ENCODE data around the gene ZNF205. TPM values are rescaled to one million over a fixed set of nuclear protein-coding genes. Genes with fewer than 3 reads are reported as not detected.

The ZNF205 gene
- total and polyA plus RNA-seq, 2 of the 4 experiments (the other 2 are of a cell fraction) = 8.2 to 12.7 TPM

DNA sequence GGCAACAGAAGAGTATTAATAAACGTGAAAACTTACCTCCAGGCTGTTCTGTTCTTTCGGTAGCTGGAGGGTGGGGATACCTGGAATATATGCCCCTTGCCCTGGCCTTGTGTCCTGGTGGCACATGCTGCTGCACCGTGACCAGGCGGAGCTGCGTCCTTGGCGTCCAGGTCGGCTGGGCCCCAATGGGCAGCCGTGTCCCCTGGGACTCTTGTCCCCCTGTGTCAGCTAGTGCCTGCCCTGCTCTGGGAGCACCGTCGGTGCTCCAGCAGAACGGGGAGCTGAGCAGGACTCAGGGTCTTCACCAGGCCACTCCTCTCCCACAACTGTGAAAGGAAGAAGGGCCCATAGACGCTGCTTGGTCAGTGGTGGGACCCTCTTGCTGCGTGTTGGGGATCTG, 30.4 kb downstream of the ZNF205 start:
- Histone ChIP-seq H2BK5ac (ENCODE audit: low read depth, low read length, poor library complexity, severe bottlenecking) (no peak overlapping the region), H3K4ac (ENCODE audit: low read depth, low read length) (no peak overlapping the region), H2BK120ac (ENCODE audit: low read depth, low read length) (no peak overlapping the region), H2AK9ac (replicated peaks; ENCODE audit: low read depth, low read length, poor library complexity) (no peak overlapping the region), H2AK5ac (ENCODE audit: low read depth, low read length) (no peak overlapping the region), H3K9ac (ENCODE audit: low read depth, low read length) (no peak overlapping the region), H4K20me1 (ENCODE audit: insufficient read depth, low read length) (no peaks in the 10 kb centered on the region), H2AFZ (replicated peaks; ENCODE audit: low read length, poor library complexity) (no peak overlapping the region), H3K27me3 (ENCODE audit: control insufficient read depth, insufficient read depth, low read length) (no peaks in the 10 kb centered on the region), H3K4me1 (ENCODE audit: control insufficient read depth, insufficient read depth, low read length) (peaks cover 3% of the 10 kb centered on the region), H3K18ac (ENCODE audit: low read depth, low read length) (no peak overlapping the region), H3K4me3 (ENCODE audit: insufficient read depth, low read depth, low read length) (no peak overlapping the region), H3K4me2 (ENCODE audit: low read depth, low read length) (no peak overlapping the region), H2BK20ac (ENCODE audit: low read depth, low read length) (no peak overlapping the region), H3K14ac (replicated peaks; ENCODE audit: low read depth, low read length) (no peak overlapping the region), H3K56ac (ENCODE audit: extremely low read depth, insufficient read depth, low read length) (no peak overlapping the region), H3K36me3 (ENCODE audit: control insufficient read depth, insufficient read depth, low read length) (peaks cover 19% of the 10 kb centered on the region), H3K9me1 (ENCODE audit: insufficient read depth, low read length) (0 out of 2 replicates have a peak, but pooled peaks cover 3% of the 10 kb centered on the region), H3K23ac (ENCODE audit: low read depth, low read length) (no peak overlapping the region), H3K79me1 (ENCODE audit: low read depth in 1 of 2, low read length in 2 of 2) (peaks cover 6 to 7% of the 10 kb centered on the region in 2 experiments; a peak in 3 of 4 replicates), H4K5ac (ENCODE audit: low read depth, low read length) (no peak overlapping the region), H3K27ac (ENCODE audit: insufficient read depth, low read length) (no peak overlapping the region), H4K91ac (ENCODE audit: insufficient read depth, low read depth, low read length) (no peak overlapping the region), H3K9me3 (ENCODE audit: control insufficient read depth, insufficient read depth, low read length) (no peaks in the 10 kb centered on the region), H2BK15ac (ENCODE audit: low read depth, low read length) (no peak overlapping the region), H4K8ac (ENCODE audit: low read depth in 2 of 2, low read length in 2 of 2) (no peak overlapping the region)
- dilution Hi-C loops (cut with HindIII; ENCODE audit: low sequenced_read_pairs, unreplicated experiment) = no loop called here
- DNase-seq (no peak), ATAC-seq (ENCODE audit: low read depth) (no peak)
- intact Hi-C loops (cut with micrococcal nuclease) = no loop called here
- in situ Hi-C loops (cut with MboI; ENCODE audit: low sequenced_read_pairs) = no loop called here
- TF ChIP-seq POLR2A (IDR thresholded peaks at IDR 0.05; ENCODE audit: low read depth, low read length) (no peak), MXI1 (IDR thresholded peaks at IDR 0.05; ENCODE audit: borderline replicate concordance, low read depth, low read length) (no peak), SMC3 (IDR thresholded peaks at IDR 0.05; ENCODE audit: low read depth, low read length) (no peak), BHLHE40 (IDR thresholded peaks at IDR 0.05; ENCODE audit: low read depth, low read length) (no peak), RAD21 (IDR thresholded peaks at IDR 0.05; ENCODE audit: low read length) (no peak), CHD1 (IDR thresholded peaks at IDR 0.05; ENCODE audit: low read depth, low read length) (no peak), RFX5 (IDR thresholded peaks at IDR 0.05; ENCODE audit: low read depth, low read length) (no peak), MAZ (IDR thresholded peaks at IDR 0.05; ENCODE audit: borderline replicate concordance, low read depth, low read length) (no peak), RCOR1 (IDR thresholded peaks at IDR 0.05; ENCODE audit: insufficient replicate concordance, low read length) (no peak), NFE2L2 (IDR thresholded peaks at IDR 0.05; ENCODE audit: low read depth, low read length) (no peak), CEBPB (IDR thresholded peaks at IDR 0.05; ENCODE audit: low read depth, low read length) (no peak), FOS (IDR thresholded peaks at IDR 0.05; ENCODE audit: low read depth, low read length) (no peak)
- TF ChIP-seq, protein P1, sequence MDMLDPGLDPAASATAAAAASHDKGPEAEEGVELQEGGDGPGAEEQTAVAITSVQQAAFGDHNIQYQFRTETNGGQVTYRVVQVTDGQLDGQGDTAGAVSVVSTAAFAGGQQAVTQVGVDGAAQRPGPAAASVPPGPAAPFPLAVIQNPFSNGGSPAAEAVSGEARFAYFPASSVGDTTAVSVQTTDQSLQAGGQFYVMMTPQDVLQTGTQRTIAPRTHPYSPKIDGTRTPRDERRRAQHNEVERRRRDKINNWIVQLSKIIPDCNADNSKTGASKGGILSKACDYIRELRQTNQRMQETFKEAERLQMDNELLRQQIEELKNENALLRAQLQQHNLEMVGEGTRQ (IDR thresholded peaks at IDR 0.05; ENCODE audit: low read depth, low read length) = no peak
- TF ChIP-seq, protein P2, sequence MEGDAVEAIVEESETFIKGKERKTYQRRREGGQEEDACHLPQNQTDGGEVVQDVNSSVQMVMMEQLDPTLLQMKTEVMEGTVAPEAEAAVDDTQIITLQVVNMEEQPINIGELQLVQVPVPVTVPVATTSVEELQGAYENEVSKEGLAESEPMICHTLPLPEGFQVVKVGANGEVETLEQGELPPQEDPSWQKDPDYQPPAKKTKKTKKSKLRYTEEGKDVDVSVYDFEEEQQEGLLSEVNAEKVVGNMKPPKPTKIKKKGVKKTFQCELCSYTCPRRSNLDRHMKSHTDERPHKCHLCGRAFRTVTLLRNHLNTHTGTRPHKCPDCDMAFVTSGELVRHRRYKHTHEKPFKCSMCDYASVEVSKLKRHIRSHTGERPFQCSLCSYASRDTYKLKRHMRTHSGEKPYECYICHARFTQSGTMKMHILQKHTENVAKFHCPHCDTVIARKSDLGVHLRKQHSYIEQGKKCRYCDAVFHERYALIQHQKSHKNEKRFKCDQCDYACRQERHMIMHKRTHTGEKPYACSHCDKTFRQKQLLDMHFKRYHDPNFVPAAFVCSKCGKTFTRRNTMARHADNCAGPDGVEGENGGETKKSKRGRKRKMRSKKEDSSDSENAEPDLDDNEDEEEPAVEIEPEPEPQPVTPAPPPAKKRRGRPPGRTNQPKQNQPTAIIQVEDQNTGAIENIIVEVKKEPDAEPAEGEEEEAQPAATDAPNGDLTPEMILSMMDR (conservative IDR thresholded peaks at IDR 0.05; ENCODE audit: low read depth, low read length) = no peak
- TF ChIP-seq, protein P3, sequence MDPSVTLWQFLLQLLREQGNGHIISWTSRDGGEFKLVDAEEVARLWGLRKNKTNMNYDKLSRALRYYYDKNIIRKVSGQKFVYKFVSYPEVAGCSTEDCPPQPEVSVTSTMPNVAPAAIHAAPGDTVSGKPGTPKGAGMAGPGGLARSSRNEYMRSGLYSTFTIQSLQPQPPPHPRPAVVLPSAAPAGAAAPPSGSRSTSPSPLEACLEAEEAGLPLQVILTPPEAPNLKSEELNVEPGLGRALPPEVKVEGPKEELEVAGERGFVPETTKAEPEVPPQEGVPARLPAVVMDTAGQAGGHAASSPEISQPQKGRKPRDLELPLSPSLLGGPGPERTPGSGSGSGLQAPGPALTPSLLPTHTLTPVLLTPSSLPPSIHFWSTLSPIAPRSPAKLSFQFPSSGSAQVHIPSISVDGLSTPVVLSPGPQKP (IDR thresholded peaks at IDR 0.05; ENCODE audit: borderline replicate concordance, low read depth, low read length) = no peak
- BruUV-seq (replicated peaks) = no TSS peak
- ChIA-PET POLR2A (ENCODE audit: unreplicated experiment) (no interaction called here), CTCF (interaction anchor here (0.6 kb wide), 1 partner anchor 25 kb away, joined by 3 read pairs; no protein-coding TSS in a partner anchor)
- WGBS, 2 experiments (ENCODE audit: extremely low coverage in 2 of 2, insufficient read length in 1 of 2) = 100% methylated on average over 2 of the region's 13 CpGs; no CpG with 5 or more reads in 1 of the 2 experiments
